DND-41 (cell line): ENCODE measurements around the gene RNASE3.

Experiments
- ATAC-seq: fragments of 200-7000 bp; cut with Tn5 transposase; 3 replicates; pipeline ENCODE4 v1.9.1; 2021; ENCODE audit warnings: low read depth; ENCODE audit not compliant: insufficient read depth
- DNase-seq: peaks from one replicate; pipeline ENCODE4 v3.0.0-alpha.2; 2020
- H2AFZ ChIP-seq: 2 replicates; pipeline ENCODE4 v1.6.0; 2012; ENCODE audit warnings: low read depth, low read length
- H3K27ac ChIP-seq: 2 replicates; pipeline ENCODE4 v1.5.1; 2012; ENCODE audit warnings: low read length, inconsistent platforms
- H3K27me3 ChIP-seq: fragments of 200-600 bp; sonication (generic); 2 replicates; pipeline ENCODE4 v1.6.0; 2012; ENCODE audit warnings: low read length, mild to moderate bottlenecking, inconsistent platforms; ENCODE audit not compliant: insufficient read depth, poor library complexity
- H3K36me3 ChIP-seq: 2 replicates; pipeline ENCODE4 v1.5.1; 2012; ENCODE audit warnings: low read length, inconsistent platforms; ENCODE audit not compliant: insufficient read depth
- H3K4me1 ChIP-seq: 2 replicates; pipeline ENCODE4 v1.5.1; 2012; ENCODE audit warnings: mild to moderate bottlenecking, low read length; ENCODE audit not compliant: insufficient read depth
- H3K4me2 ChIP-seq: 2 replicates; pipeline ENCODE4 v1.6.0; 2012; ENCODE audit warnings: mild to moderate bottlenecking, moderate library complexity, low read length, inconsistent platforms; ENCODE audit not compliant: insufficient read depth
- H3K4me3 ChIP-seq, 2 experiments: fragments of 200-600 bp in 1 of 2; shearing (Covaris generic) in 1 of 2; 2 replicates each; pipeline ENCODE4 v1.5.1; 2012 to 2016; ENCODE audit warnings: inconsistent platforms in 2 of 2, low read length in 2 of 2, mild to moderate bottlenecking in 2 of 2, low read depth in 1 of 2, moderate library complexity in 1 of 2
- H3K79me2 ChIP-seq: 2 replicates; pipeline ENCODE4 v1.6.0; 2012; ENCODE audit warnings: low read length, inconsistent platforms; ENCODE audit not compliant: insufficient read depth
- H3K9ac ChIP-seq: 2 replicates; pipeline ENCODE4 v1.6.0; 2012; ENCODE audit warnings: low read depth, mild to moderate bottlenecking, inconsistent platforms, low read length, moderate library complexity
- H3K9me3 ChIP-seq: 2 replicates; pipeline ENCODE4 v1.5.1; 2012; ENCODE audit warnings: low read length, moderate library complexity, mild to moderate bottlenecking, inconsistent platforms; ENCODE audit not compliant: insufficient read depth, severe bottlenecking
- H4K20me1 ChIP-seq: 2 replicates; pipeline ENCODE4 v1.6.0; 2012; ENCODE audit warnings: low read length; ENCODE audit not compliant: insufficient read depth
- CTCF ChIP-seq: IDR thresholded peaks from 2 replicates; pipeline ENCODE4 v1.5.1; 2012; ENCODE audit warnings: borderline replicate concordance, low read length, moderate library complexity, mild to moderate bottlenecking; ENCODE audit not compliant: poor library complexity, severe bottlenecking; ENCODE audit errors: extremely low read depth
- EZH2 ChIP-seq: IDR thresholded peaks from 3 replicates; pipeline ENCODE4 v1.6.1; 2012; ENCODE audit warnings: borderline replicate concordance, low read depth, mild to moderate bottlenecking, moderate library complexity, low read length, inconsistent platforms; ENCODE audit not compliant: severe bottlenecking

The RNASE3 gene

GRCh38 chr14:20853042-20853441, 38.1 kb upstream of the RNASE3 start:
- TF ChIP-seq EZH2 (no peak), CTCF (no peak)
- H2AFZ ChIP-seq, result no peak overlapping the region
- H3K9ac ChIP-seq, result no peak overlapping the region
- H3K4me1 ChIP-seq, result no peaks in the 10 kb centered on the region
- H3K4me2 ChIP-seq, result no peak overlapping the region
- H4K20me1 ChIP-seq, result no peaks in the 10 kb centered on the region
- no peak overlapping the region for H3K27ac ChIP-seq
- H3K79me2 ChIP-seq, result no peaks in the 10 kb centered on the region
- no peaks in the 10 kb centered on the region for H3K9me3 ChIP-seq
- ATAC-seq (no peak), DNase-seq (no peak)
- peaks cover 7% of the 10 kb centered on the region for H3K27me3 ChIP-seq
- no peaks in the 10 kb centered on the region for H3K36me3 ChIP-seq
- no peak overlapping the region for H3K4me3 ChIP-seq

- TF ChIP-seq CTCF, result peak; percentile 78
- TF ChIP-seq EZH2, result no peak
- Histone ChIP-seq H3K4me1 (no peaks in the 10 kb centered on the region), H3K36me3 (no peaks in the 10 kb centered on the region), H3K9me3 (no peaks in the 10 kb centered on the region), H3K79me2 (no peaks in the 10 kb centered on the region), H4K20me1 (no peaks in the 10 kb centered on the region), H3K4me2 (no peak overlapping the region), H3K27ac (no peak overlapping the region), H3K9ac (no peak overlapping the region), H2AFZ (no peak overlapping the region), H3K4me3 (no peak overlapping the region), H3K27me3 (peaks cover 6% of the 10 kb centered on the region)
- ATAC-seq, result peak; percentile 86
- peak; percentile 54 for DNase-seq
These were observed 35.4 kb upstream of the RNASE3 start for GRCh38 chr14:20855652-20856291.

- H3K9me3 ChIP-seq, result no peaks in the 10 kb centered on the region
- TF ChIP-seq EZH2, result no peak
- no peak for TF ChIP-seq CTCF
- H3K4me1 ChIP-seq, result no peaks in the 10 kb centered on the region
- no peaks in the 10 kb centered on the region for H3K79me2 ChIP-seq
- H3K4me3 ChIP-seq, result no peak overlapping the region
- no peak overlapping the region for H3K27ac ChIP-seq
- peak overlapping the region; percentile 21; the same call in 1 of the 2 replicates for H2AFZ ChIP-seq
- H3K4me2 ChIP-seq, result no peak overlapping the region
- no peaks in the 10 kb centered on the region for H4K20me1 ChIP-seq
- ATAC-seq (no peak), DNase-seq (no peak)
- no peak overlapping the region for H3K9ac ChIP-seq
- no peaks in the 10 kb centered on the region for H3K36me3 ChIP-seq
- peaks cover 6% of the 10 kb centered on the region for H3K27me3 ChIP-seq
These were observed 34.0 kb upstream of the RNASE3 start for GRCh38 chr14:20857207-20857606.
